GM12891 (cell line): ENCODE measurements around the gene LPAR5.

Experiments
- POLR2A ChIP-seq: IDR thresholded peaks from 2 replicates; pipeline ENCODE4 v1.6.1; 2011; ENCODE audit warnings: low read depth, low read length, control low read depth
- POLR2AphosphoS5 ChIP-seq: IDR thresholded peaks from 2 replicates; pipeline ENCODE4 v1.6.1; 2011; ENCODE audit warnings: low read depth, low read length, control low read depth
- POU2F2 ChIP-seq: IDR thresholded peaks from 2 replicates; pipeline ENCODE4 v1.6.1; 2011; ENCODE audit warnings: low read depth, mild to moderate bottlenecking, control low read depth, low read length, moderate library complexity
- TAF1 ChIP-seq: IDR thresholded peaks from 2 replicates; pipeline ENCODE4 v1.6.1; 2011; ENCODE audit warnings: low read depth, low read length, control low read depth

DNA sequence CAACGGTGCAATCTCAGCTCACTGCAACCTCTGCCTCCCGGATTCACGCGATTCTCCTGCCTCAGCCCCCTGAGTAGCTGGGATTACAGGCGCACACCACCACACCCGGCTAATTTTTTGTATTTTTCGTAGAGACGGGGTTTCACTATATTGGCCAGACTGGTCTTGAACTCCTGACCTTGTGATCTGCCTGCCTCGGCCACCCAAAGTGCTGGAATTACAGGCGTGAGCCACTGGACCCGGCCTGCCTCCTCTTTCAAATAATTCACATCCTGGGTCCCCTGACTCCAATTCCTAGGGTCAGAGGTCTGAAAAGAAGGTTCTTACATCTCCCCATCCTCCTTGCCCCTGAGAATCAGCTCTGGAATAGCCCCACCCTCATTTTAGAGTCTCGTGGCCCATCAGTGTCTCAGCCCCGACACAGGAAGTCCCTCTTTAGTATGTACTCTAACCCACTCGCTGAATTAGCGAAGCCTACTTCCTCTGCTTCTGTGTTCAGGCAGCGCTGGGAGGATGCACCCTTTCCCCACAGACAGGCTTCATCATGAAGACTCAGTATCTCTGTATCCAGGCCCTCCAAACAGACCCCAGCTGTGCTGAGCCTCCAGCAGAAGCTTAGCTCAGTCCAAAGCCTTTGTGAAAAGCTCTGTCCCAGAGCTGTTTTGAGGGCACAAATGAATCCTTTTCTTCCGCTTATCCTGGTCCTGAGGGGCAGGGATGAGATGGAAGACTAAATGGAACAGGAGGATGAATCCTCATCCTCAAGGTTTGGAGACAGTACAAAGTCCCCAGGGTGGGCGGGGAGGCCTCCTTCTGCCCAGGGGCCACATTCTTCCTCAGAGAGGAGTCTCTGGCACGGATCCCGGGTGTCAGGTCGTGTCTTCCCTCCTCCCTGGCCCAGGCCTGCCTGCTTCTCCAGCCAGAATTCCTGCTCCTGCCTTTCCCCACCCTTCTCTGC, 3.5 kb downstream of the LPAR5 start:
- TF ChIP-seq TAF1 (peak; percentile 82), POLR2A (peak; percentile 86), POLR2AphosphoS5 (peak; percentile 67; the same call in 1 of the 2 replicates), POU2F2 (0 out of 2 replicates have a peak, but pooled peaks have one; percentile 14)
